ENCODE results near the gene ARL10. TPM values are rescaled to one million over a fixed set of nuclear protein-coding genes. Genes with fewer than 3 reads are reported as not detected.

The ARL10 gene
- total RNA-seq, 6 donors from 2014 or later, result 2.7 to 7.8 (median 4.1) TPM

DNA sequence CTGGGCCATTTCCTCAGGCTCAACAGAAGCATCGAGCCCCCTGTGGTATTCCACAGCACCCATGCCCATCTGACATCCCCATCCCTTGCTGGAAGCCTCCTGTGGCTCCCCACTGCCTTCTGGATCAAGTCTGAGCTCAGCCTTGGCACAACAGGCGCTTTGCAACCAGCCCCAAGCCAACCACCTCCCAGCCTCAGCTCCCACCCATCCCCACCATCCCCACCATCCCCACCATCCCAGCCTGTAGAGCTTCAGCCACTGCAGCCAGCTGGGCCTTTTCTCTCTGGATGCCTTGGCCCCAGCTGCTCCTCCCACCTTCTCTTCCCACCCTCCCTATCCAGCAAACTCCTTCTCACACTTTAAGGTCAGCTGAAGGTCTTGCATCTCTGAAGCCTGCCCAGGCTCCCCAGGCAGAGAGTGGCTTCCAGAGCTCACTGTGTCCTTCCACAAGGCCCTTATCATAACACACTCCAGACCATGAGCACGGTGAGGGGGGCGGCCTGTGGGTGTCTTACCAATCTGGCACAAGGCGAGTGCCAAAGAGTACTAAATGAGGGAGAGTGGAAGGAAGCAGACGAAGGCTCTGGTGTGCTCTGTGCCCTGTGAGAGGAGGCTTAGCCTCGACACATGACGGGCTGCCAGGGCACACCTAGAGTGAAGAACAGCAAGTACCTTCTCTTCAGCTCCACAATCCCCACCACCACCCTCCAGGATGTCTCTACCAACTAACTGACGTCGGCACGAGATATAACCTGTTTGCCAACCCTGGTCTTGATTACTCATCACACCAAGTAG lies 29.8 kb downstream of the ARL10 start:
- WGBS, 2 donors, result 84 to 96% methylated on average over 5 to 11 of the region's 11 CpGs
- H3K9me3 ChIP-seq, result no peaks in the 10 kb centered on the region
- H3K27me3 ChIP-seq, result no peaks in the 10 kb centered on the region
- DNase-seq, result no peak
- H3K4me3 ChIP-seq, result no peak overlapping the region
- H3K36me3 ChIP-seq, result peaks cover 0 to 73% (median 39%) of the 10 kb centered on the region in 4 donors
- peak; percentile 12 to 34 for ATAC-seq (ENCODE audit: low FRiP score in 2 of 2)
- peaks cover 0 to 5% (median 1%) of the 10 kb centered on the region in 4 donors for H3K4me1 ChIP-seq
- TF ChIP-seq, protein P1, sequence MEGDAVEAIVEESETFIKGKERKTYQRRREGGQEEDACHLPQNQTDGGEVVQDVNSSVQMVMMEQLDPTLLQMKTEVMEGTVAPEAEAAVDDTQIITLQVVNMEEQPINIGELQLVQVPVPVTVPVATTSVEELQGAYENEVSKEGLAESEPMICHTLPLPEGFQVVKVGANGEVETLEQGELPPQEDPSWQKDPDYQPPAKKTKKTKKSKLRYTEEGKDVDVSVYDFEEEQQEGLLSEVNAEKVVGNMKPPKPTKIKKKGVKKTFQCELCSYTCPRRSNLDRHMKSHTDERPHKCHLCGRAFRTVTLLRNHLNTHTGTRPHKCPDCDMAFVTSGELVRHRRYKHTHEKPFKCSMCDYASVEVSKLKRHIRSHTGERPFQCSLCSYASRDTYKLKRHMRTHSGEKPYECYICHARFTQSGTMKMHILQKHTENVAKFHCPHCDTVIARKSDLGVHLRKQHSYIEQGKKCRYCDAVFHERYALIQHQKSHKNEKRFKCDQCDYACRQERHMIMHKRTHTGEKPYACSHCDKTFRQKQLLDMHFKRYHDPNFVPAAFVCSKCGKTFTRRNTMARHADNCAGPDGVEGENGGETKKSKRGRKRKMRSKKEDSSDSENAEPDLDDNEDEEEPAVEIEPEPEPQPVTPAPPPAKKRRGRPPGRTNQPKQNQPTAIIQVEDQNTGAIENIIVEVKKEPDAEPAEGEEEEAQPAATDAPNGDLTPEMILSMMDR (IDR thresholded peaks at IDR 0.05), result no peak
- no peak for TF ChIP-seq POLR2AphosphoS5 (IDR thresholded peaks at IDR 0.05)
- no peak for TF ChIP-seq EP300 (IDR thresholded peaks at IDR 0.05)
- no peak for TF ChIP-seq POLR2A (IDR thresholded peaks at IDR 0.05)
- peak overlapping the region in 1 of 4 donors; percentile 11 for H3K27ac ChIP-seq

DNA sequence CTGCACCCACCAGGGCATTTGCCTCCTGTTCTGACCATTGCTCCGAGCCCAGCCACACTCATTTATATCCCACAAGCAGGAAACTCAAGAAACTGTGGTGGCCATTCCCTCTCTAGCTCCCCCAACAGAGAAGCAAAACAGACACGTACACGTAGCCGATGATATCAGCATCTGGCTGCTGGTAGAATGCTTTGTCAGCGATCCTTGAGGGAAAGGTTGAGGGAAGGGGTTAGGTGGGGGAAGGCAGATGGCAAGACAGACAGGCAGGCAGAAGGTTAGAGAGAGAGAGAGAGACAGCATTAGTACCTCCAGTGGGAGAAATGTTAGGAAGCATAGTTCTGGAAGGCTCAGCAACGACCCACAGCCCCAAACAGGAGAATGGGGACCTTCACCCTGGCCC lies 31.0 kb downstream of the ARL10 start:
- Histone ChIP-seq H3K36me3 (peaks cover 0 to 69% (median 35%) of the 10 kb centered on the region in 4 donors), H3K4me1 (peaks cover 0 to 6% (median 0%) of the 10 kb centered on the region in 4 donors), H3K9me3 (no peaks in the 10 kb centered on the region), H3K27me3 (no peaks in the 10 kb centered on the region), H3K4me3 (no peak overlapping the region), H3K27ac (no peak overlapping the region)
- no peak for TF ChIP-seq POLR2AphosphoS5 (IDR thresholded peaks at IDR 0.05)
- DNase-seq (no peak), ATAC-seq (ENCODE audit: low FRiP score in 2 of 2) (no peak)
- WGBS, 2 donors, result 70 to 86% methylated on average over 6 of the region's 6 CpGs

DNA sequence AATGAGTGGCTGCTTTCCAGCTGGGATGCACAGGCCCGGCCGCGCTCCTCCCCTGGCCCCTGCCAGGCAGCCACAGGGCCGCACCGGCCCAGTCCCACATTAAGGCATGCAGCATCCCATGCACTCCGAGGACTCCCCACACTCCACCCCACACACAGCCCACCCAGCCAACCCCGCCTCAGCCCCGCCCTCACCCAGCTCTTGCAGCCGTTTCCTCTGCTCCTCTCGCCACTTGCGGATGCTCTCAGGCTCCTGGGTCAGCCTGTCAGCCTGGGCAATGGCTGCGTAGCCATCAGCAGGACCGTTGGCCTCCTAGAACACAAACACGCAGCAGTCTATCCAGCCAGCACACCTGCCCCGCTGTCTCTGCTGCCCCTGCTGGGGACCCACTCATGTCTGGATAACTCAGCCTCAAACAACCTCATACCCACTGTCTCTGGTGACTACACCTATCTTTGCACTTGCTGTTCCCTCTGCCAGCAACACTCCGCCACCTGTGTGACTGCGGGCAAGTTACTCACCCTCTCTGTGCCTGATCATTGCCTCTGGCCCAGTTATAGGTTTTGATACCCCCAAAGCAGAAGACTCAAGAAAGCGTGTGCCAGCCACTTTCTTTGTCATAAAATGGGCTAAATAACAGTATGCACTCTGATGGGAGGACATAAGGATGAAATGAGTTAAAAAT lies 32.6 kb downstream of the ARL10 start:
- Histone ChIP-seq H3K27me3 (no peaks in the 10 kb centered on the region), H3K9me3 (no peaks in the 10 kb centered on the region), H3K36me3 (peaks cover 0 to 56% (median 22%) of the 10 kb centered on the region in 4 donors), H3K4me3 (no peak overlapping the region), H3K4me1 (peaks cover 0 to 6% (median 0%) of the 10 kb centered on the region in 4 donors), H3K27ac (no peak overlapping the region)
- WGBS, 2 donors, result 95% methylated on average over 6 to 18 of the region's 18 CpGs
- ATAC-seq (ENCODE audit: low FRiP score in 2 of 2) (no peak), DNase-seq (peak in 1 of 2 donors; percentile 69)
- no peak for TF ChIP-seq EP300 (IDR thresholded peaks at IDR 0.05)

DNA sequence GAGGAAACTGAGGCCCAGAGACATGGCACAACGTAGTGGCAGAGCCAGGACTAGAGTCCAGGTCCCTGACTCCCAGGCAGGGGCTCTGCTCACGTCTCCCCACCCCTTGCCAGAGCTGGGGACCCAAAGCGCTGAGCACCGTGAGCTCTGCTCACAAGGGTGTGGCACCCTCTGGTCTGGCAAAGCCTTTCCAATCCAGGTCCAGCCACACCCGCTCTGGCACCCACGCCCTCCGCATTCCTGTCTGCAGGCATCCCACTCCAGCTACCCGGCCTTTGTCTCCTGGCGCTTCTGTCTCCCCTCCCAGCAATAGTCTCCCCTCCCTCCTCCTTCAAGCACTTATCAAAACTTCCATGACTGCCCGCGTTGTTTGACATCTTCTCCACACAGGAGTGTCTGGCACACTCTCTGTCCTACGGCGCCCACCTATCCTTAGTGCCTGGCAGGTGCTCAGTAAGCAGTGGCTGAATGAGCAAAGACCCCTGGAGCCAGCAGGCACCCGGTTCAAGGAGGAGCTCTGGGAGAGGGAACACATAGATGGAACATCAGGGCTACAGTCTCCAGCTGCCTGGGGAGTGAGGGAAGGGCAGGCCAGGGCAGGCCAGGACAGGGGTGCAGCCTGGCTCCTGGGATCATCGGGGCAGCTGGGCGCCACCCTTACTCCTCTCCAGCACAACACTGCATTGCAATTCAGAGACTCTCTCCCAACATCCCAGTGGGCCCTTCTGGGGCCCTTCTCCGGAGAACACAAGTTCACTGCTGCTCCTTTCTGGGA lies 35.3 kb downstream of the ARL10 start:
- peaks cover 0 to 36% (median 15%) of the 10 kb centered on the region in 4 donors for H3K36me3 ChIP-seq
- ATAC-seq (ENCODE audit: low FRiP score in 2 of 2), result peak; percentile 21 to 38
- no peaks in the 10 kb centered on the region for H3K9me3 ChIP-seq
- no peak overlapping the region for H3K27ac ChIP-seq
- no peaks in the 10 kb centered on the region for H3K27me3 ChIP-seq
- no peak for DNase-seq
- 72 to 77% methylated on average over 14 to 17 of the region's 17 CpGs for WGBS, 2 donors
- H3K4me3 ChIP-seq, result no peak overlapping the region
- peaks cover 0 to 6% (median 0%) of the 10 kb centered on the region in 4 donors for H3K4me1 ChIP-seq
- TF ChIP-seq POLR2AphosphoS5 (IDR thresholded peaks at IDR 0.05) (no peak), EP300 (IDR thresholded peaks at IDR 0.05) (no peak), POLR2A (IDR thresholded peaks at IDR 0.05) (no peak)
- TF ChIP-seq, protein P1 (IDR thresholded peaks at IDR 0.05), result no peak

DNA sequence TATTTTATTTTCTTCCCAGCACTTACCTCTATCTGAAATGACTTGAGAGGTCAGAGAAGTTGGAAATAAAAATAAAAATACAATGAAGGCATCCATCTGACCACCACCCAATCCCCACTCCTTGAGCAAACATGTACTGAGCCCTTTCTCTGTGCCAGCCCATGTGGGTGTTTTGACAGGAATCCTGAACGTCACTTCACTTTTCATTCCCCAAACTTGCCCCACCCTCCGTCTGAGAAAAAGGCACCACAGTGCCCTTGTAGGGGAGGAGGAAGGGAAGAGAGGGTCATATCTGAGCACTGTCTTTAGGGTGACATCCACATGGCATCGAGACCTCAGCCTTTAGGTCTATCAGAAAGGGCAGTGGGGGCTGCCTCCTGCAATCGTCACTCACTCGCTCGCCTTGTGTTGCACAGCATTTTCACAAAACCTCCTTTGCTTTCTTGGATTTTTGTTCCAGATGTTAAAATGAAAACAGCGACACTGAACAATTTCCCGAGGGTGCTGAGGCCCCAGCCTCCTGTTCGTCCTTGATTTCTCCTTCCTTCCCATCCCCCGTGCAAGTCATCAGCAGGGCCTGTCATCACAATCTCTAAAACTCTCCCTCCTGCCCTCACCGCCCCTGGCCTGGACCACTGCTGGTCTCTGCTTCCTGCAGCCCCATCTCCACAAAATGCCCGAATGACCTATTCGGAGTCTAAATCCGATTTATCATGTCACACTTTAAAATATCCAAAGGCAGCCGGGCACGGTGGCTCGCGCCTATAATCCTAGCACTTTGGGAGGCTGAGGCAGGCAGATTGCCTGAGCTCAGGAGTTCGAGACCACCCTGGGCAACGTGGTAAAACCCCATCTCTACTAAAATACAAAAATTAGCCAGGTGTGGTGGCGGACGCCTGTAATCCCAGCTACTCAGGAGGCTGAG lies 36.3 kb downstream of the ARL10 start:
- H3K4me3 ChIP-seq, result no peak overlapping the region
- H3K36me3 ChIP-seq, result peaks cover 0 to 36% (median 17%) of the 10 kb centered on the region in 4 donors
- DNase-seq (no peak), ATAC-seq (ENCODE audit: low FRiP score in 2 of 2) (no peak)
- TF ChIP-seq POLR2AphosphoS5 (IDR thresholded peaks at IDR 0.05), result no peak
- TF ChIP-seq POLR2A (IDR thresholded peaks at IDR 0.05), result no peak
- TF ChIP-seq EP300 (IDR thresholded peaks at IDR 0.05), result no peak
- TF ChIP-seq, protein P1 (IDR thresholded peaks at IDR 0.05), result no peak
- H3K27ac ChIP-seq, result no peak overlapping the region
- H3K9me3 ChIP-seq, result no peaks in the 10 kb centered on the region
- H3K4me1 ChIP-seq, result peaks cover 0 to 6% (median 0%) of the 10 kb centered on the region in 4 donors
- H3K27me3 ChIP-seq, result no peaks in the 10 kb centered on the region
- 87 to 92% methylated on average over 22 of the region's 22 CpGs for WGBS, 2 donors
